HepG2 (cell line): ENCODE results near the gene IQUB. TPM values are rescaled to one million over a fixed set of nuclear protein-coding genes. Genes with fewer than 3 reads are reported as not detected.
"Not testable (repeated sequence)": the region's sequence is repeated elsewhere in the genome, so short reads cannot be mapped to it uniquely, and the experiment has no call there.

Experiments
- ATAC-seq: fragments of 200-7000 bp; cut with Tn5 transposase; 3 replicates; pipeline ENCODE4 v1.9.1; 2020; ENCODE audit warnings: mild to moderate bottlenecking, moderate library complexity
- BruUV-seq: library from RNA; stranded (reverse); fragments of 400-500 nt; replicated peaks from 2 replicates; lab custom pipeline; 2021; lab: Mats Ljungman, UMichigan
- CTCF ChIA-PET: fragments of 300-600 bp; formaldehyde crosslinking; extraction: SDS; loops from one replicate; lab custom pipeline; 2021; ENCODE audit warnings: low total read pairs, inconsistent platforms, low intra/inter-chr PET ratio; lab: Yijun Ruan, JAX
- POLR2A ChIA-PET: fragments of 350-600 bp; sonication (Branson Sonifier 250); formaldehyde crosslinking; loops from one replicate; lab custom pipeline; 2020; ENCODE audit warnings: antibody characterized with exemption, inconsistent platforms; lab: Yijun Ruan, JAX
- DNase-seq: peaks from one replicate; pipeline ENCODE4 v3.0.0-alpha.2; 2015; ENCODE audit warnings: low spot score
- FAIRE-seq: peaks from 3 replicates; lab custom pipeline; 2011; peaks lifted over from hg19 to GRCh38; lab: Jason Lieb, UNC
- H2AFZ ChIP-seq: one replicate; pipeline ENCODE4 v1.6.1; 2011; ENCODE audit warnings: low read length, inconsistent platforms
- H3K27ac ChIP-seq: fragments of 300-600 bp; 3 replicates; pipeline ENCODE4 v1.8.0; 2011; ENCODE audit warnings: mixed run types, mild to moderate bottlenecking, mixed read lengths, low read length, inconsistent platforms; ENCODE audit not compliant: insufficient read depth; ENCODE audit errors: extremely low read length
- H3K27me3 ChIP-seq, 2 experiments: fragments of 200-600 bp in 1 of 2; 2 replicates in 1 of 2; 3 replicates in 1 of 2; pipeline versions ENCODE4 v1.6.0 to v1.8.0; 2011; ENCODE audit warnings: low read length in 2 of 2, mild to moderate bottlenecking in 2 of 2, moderate library complexity in 2 of 2, inconsistent platforms in 1 of 2; ENCODE audit not compliant: insufficient read depth in 2 of 2, control insufficient read depth in 1 of 2
- H3K36me3 ChIP-seq, 2 experiments: fragments of 200-600 bp in 1 of 2; replicated peaks in 1 of 2; 2 replicates in 1 of 2; 3 replicates in 1 of 2; pipeline versions ENCODE4 v1.5.1 to v1.8.0; 2011; ENCODE audit warnings: low read length in 2 of 2, inconsistent platforms in 1 of 2; ENCODE audit not compliant: insufficient read depth in 2 of 2, control insufficient read depth in 1 of 2
- H3K4me1 ChIP-seq: 2 replicates; pipeline ENCODE4 v1.5.1; 2012; ENCODE audit warnings: low read length, inconsistent platforms; ENCODE audit not compliant: insufficient read depth
- H3K4me2 ChIP-seq: 2 replicates; pipeline ENCODE4 v1.6.0; 2011; ENCODE audit warnings: low read depth, low read length, inconsistent platforms
- H3K4me3 ChIP-seq, 3 experiments: fragments of 200-600 bp in 1 of 3; sonication (generic), shearing (Covaris generic) in 1 of 3; replicated peaks in 1 of 3; 2 replicates each; pipeline ENCODE4 v1.5.1; 2011 to 2016; ENCODE audit warnings: low read length in 3 of 3, inconsistent platforms in 2 of 3, low read depth in 2 of 3, mild to moderate bottlenecking in 2 of 3, control low read depth in 1 of 3, mixed read lengths in 1 of 3; ENCODE audit not compliant: insufficient read depth in 1 of 3
- H3K79me2 ChIP-seq: one replicate; pipeline ENCODE4 v1.6.1; 2011; ENCODE audit warnings: low read length, inconsistent platforms; ENCODE audit not compliant: insufficient read depth
- H3K9ac ChIP-seq: 2 replicates; pipeline ENCODE4 v1.6.0; 2011; ENCODE audit warnings: mild to moderate bottlenecking, low read depth, low read length, inconsistent platforms; ENCODE audit not compliant: insufficient read depth
- H3K9me3 ChIP-seq: 2 replicates; pipeline ENCODE4 v1.5.1; 2012; ENCODE audit warnings: mild to moderate bottlenecking, low read length
- H4K20me1 ChIP-seq: 2 replicates; pipeline ENCODE4 v1.6.0; 2011; ENCODE audit warnings: inconsistent platforms, mild to moderate bottlenecking, low read length, moderate library complexity; ENCODE audit not compliant: insufficient read depth
- BHLHE40 ChIP-seq: IDR thresholded peaks from 2 replicates; pipeline ENCODE4 v1.6.1; 2011; ENCODE audit warnings: low read length, improper control_type of control experiment
- EEA1 ChIP-seq: sonication (generic); formaldehyde crosslinking; IDR thresholded peaks from 2 replicates; pipeline ENCODE4 v1.5.1; 2020; ENCODE audit warnings: mild to moderate bottlenecking, missing genetic modification reagents, borderline replicate concordance
- EED ChIP-seq: sonication (generic); formaldehyde crosslinking; IDR thresholded peaks from 2 replicates; pipeline ENCODE4 v1.5.0; 2020; ENCODE audit warnings: mild to moderate bottlenecking, missing genetic modification reagents
- NR1H2 ChIP-seq: sonication (generic); formaldehyde crosslinking; IDR thresholded peaks from 2 replicates; pipeline ENCODE4 v1.8.1; 2022; ENCODE audit warnings: low read depth, missing genetic modification reagents, borderline replicate concordance
- SETDB1 ChIP-seq: sonication (generic); formaldehyde crosslinking; IDR thresholded peaks from 2 replicates; pipeline ENCODE4 v1.5.1; 2020; ENCODE audit warnings: missing genetic modification reagents, mild to moderate bottlenecking, borderline replicate concordance
- SP5 ChIP-seq: IDR thresholded peaks from 2 replicates; pipeline ENCODE4 v1.6.1; 2016; ENCODE audit warnings: low read depth, borderline replicate concordance
- ZNF652 ChIP-seq: IDR thresholded peaks from 2 replicates; pipeline ENCODE4 v1.6.1; 2016; ENCODE audit warnings: low read depth, borderline replicate concordance
- ZNF841 ChIP-seq: sonication (generic); formaldehyde crosslinking; IDR thresholded peaks from 2 replicates; pipeline ENCODE4 v1.8.1; 2023; ENCODE audit warnings: missing genetic modification reagents, borderline replicate concordance
- WGBS: methylation state at CpG from one replicate; pipeline ENCODE4 v1.1.6; 2017; ENCODE audit warnings: low lambda C conversion rate; 5-methylcytosine and 5-hydroxymethylcytosine counted together
- in situ Hi-C: cut with HindIII; loops from 2 replicates; pipeline ENCODE4 v1.10.0; 2017; ENCODE audit warnings: low pct_unique_long_range_greater_than_20kb; ENCODE audit not compliant: extremely low pct_ligation_motif_present
- intact Hi-C: fragments of 100-400 bp; cut with micrococcal nuclease; formaldehyde crosslinking; loops from one replicate; pipeline ENCODE4 v1.10.0; 2022; ENCODE audit not compliant: unreplicated experiment
- polyA plus RNA-seq, 8 experiments: library from polyadenylated mRNA; depleted of rRNA in 3 of 8; stranded (reverse) in 7 of 8; unstranded in 1 of 8; fragments of >200 nt; fragmentation: Illumina TruSeq in 4 of 8; extraction: Trizol in 4 of 8; gene quantifications; 2 replicates each; pipeline versions ENCODE4 v1.2.1 to v1.2.3, GENCODE V29; 2011 to 2016; ENCODE audit warnings: low read depth in 4 of 8, missing spikeins in 1 of 8, mixed read lengths in 1 of 8; ENCODE audit not compliant: insufficient read depth in 1 of 8
- total RNA-seq, 5 experiments: library from RNA; depleted of rRNA; stranded (reverse); fragments of >200 nt; fragmentation: Illumina TruSeq; extraction: Trizol; gene quantifications; 2 replicates each; pipeline ENCODE4 v1.2.3, GENCODE V29; 2016; ENCODE audit warnings: low read depth in 1 of 5

The IQUB gene
- total and polyA plus RNA-seq, 2 of the 13 experiments (the other 11 are each of a cell fraction or from before 2014, with no cell fraction given) = 0.07 TPM; not detected in 1

GRCh38 chr7:123415625-123416024, 118.8 kb downstream of the IQUB start:
- H3K4me2 ChIP-seq = no peak overlapping the region
- H3K27ac ChIP-seq = no peak overlapping the region
- H3K9me3 ChIP-seq = peaks cover 13% of the 10 kb centered on the region
- no peaks in the 10 kb centered on the region for H4K20me1 ChIP-seq
- H3K27me3 ChIP-seq = no peaks in the 10 kb centered on the region
- in situ Hi-C loops = no loop called here
- no peak overlapping the region for H2AFZ ChIP-seq
- no peaks in the 10 kb centered on the region for H3K79me2 ChIP-seq
- ATAC-seq (no peak), DNase-seq (no peak), FAIRE-seq (no peak)
- POLR2A ChIA-PET = no interaction called here
- 0% methylated on average over 1 of the region's 1 CpG for WGBS
- CTCF ChIA-PET = no interaction called here
- TF ChIP-seq NR1H2 = no peak
- no peak for TF ChIP-seq SP5
- TF ChIP-seq BHLHE40 = no peak
- TF ChIP-seq SETDB1 = no peak
- no peak overlapping the region for H3K4me3 ChIP-seq
- H3K9ac ChIP-seq = no peak overlapping the region
- no TSS peak for BruUV-seq
- intact Hi-C loops = no loop called here
- no peaks in the 10 kb centered on the region for H3K4me1 ChIP-seq
- no peaks in the 10 kb centered on the region for H3K36me3 ChIP-seq

GRCh38 chr7:123410273-123410904, 124.0 kb downstream of the IQUB start:
- H3K4me3 ChIP-seq = no peak overlapping the region
- ChIA-PET CTCF (no interaction called here), POLR2A (no interaction called here)
- TF ChIP-seq ZNF652 (CRISPR knock-in tag) (no peak), EED (CRISPR knock-in tag) (no peak), ZNF841 (no peak), BHLHE40 (no peak), EEA1 (no peak)
- H4K20me1 ChIP-seq = no peaks in the 10 kb centered on the region
- 0% methylated on average over 1 of the region's 1 CpG for WGBS
- FAIRE-seq (no peak), DNase-seq (no peak), ATAC-seq (no peak)
- no peaks in the 10 kb centered on the region for H3K9me3 ChIP-seq
- H3K27ac ChIP-seq = no peak overlapping the region
- no TSS peak for BruUV-seq
- H3K27me3 ChIP-seq = no peaks in the 10 kb centered on the region
- in situ Hi-C loops (no loop called here), intact Hi-C loops (no loop called here)
- no peaks in the 10 kb centered on the region for H3K79me2 ChIP-seq
- no peak overlapping the region for H3K4me2 ChIP-seq
- no peaks in the 10 kb centered on the region for H3K36me3 ChIP-seq
- no peak overlapping the region for H2AFZ ChIP-seq
- no peak overlapping the region for H3K9ac ChIP-seq
- no peaks in the 10 kb centered on the region for H3K4me1 ChIP-seq

- H3K4me1 ChIP-seq, intact Hi-C loops, H3K9ac ChIP-seq, H3K9me3 ChIP-seq, H3K79me2 ChIP-seq, H3K4me3 ChIP-seq, H3K27ac ChIP-seq, CTCF ChIA-PET, FAIRE-seq, H2AFZ ChIP-seq, BruUV-seq, H3K4me2 ChIP-seq, H4K20me1 ChIP-seq, POLR2A ChIA-PET, H3K36me3 ChIP-seq, in situ Hi-C loops, ATAC-seq, DNase-seq, H3K27me3 ChIP-seq: not testable (repeated sequence)
- WGBS = 52% methylated on average over 4 of the region's 4 CpGs
Measured at GRCh38 chr7:123407951-123408350, 126.4 kb downstream of the IQUB start.
